Prostate gland (tissue), 2 donors: Measurements from ENCODE around the gene APOO. TPM values are rescaled to one million over a fixed set of nuclear protein-coding genes. Genes with fewer than 3 reads are reported as not detected.

Source experiments
- DNase-seq: peaks from one replicate; pipeline ENCODE4 v3.0.0-alpha.2; 2019; ENCODE audit warnings: low spot score
- H3K27ac ChIP-seq, 2 donors: fragments of 200-600 bp; sonication (generic); 2 replicates each; pipeline ENCODE4 v1.5.1; 2017 to 2019
- H3K27me3 ChIP-seq: fragments of 200-600 bp; sonication (generic); replicated peaks from 2 replicates; pipeline ENCODE4 v1.5.1; 2019; ENCODE audit not compliant: insufficient read depth
- H3K36me3 ChIP-seq, 2 donors: fragments of 200-600 bp; sonication (generic); 1 replicate in 1 of 2; 2 replicates in 1 of 2; pipeline versions ENCODE4 v1.5.1 to v1.8.1; 2017 to 2019
- H3K4me1 ChIP-seq: fragments of 200-600 bp; sonication (generic); replicated peaks from 2 replicates; pipeline ENCODE4 v1.5.1; 2019
- H3K4me3 ChIP-seq, 2 donors: fragments of 200-600 bp; sonication (generic); 2 replicates each; pipeline ENCODE4 v1.5.1; 2017 to 2019
- H3K9me3 ChIP-seq: fragments of 200-600 bp; sonication (generic); 2 replicates; pipeline ENCODE4 v1.5.1; 2017
- CTCF ChIP-seq, 4 experiments: fragments of 200-600 bp in 2 of 4; fragments of 450-650 bp in 2 of 4; sonication (generic) in 2 of 4; IDR thresholded peaks; 1 replicate in 3 of 4; 2 replicates in 1 of 4; pipeline ENCODE4 v1.5.1; 2016 to 2019; ENCODE audit warnings: antibody characterized with exemption in 4 of 4, mild to moderate bottlenecking in 2 of 4, moderate library complexity in 2 of 4
- POLR2A ChIP-seq: fragments of 450-650 bp; IDR thresholded peaks from one replicate; pipeline ENCODE4 v1.6.1; 2016; ENCODE audit warnings: antibody characterized with exemption, mild to moderate bottlenecking
- POLR2AphosphoS5 ChIP-seq: sonication (generic); formaldehyde crosslinking; IDR thresholded peaks from one replicate; pipeline ENCODE4 v1.6.1; 2017; ENCODE audit warnings: antibody characterized with exemption
- WGBS: methylation state at CpG from one replicate; pipeline ENCODE4 v1.1.5; 2018; 5-methylcytosine and 5-hydroxymethylcytosine counted together
- intact Hi-C: fragments of 100-400 bp; cut with DNase I; formaldehyde crosslinking; loops from one replicate; pipeline ENCODE4 v1.14.2; 2022
- total RNA-seq, 2 donors: library from RNA; depleted of rRNA; stranded (reverse); fragments of >200 nt; gene quantifications; one replicate each; pipeline ENCODE4 v1.1.0, GENCODE V29; 2016

APOO gene
- total RNA-seq, 2 donors from 2014 or later = 12.3 to 17.3 TPM

- DNase-seq = no peak
- TF ChIP-seq CTCF (IDR thresholded peaks at IDR 0.05) (no peak), POLR2A (no peak), POLR2AphosphoS5 (no peak)
- no peaks in the 10 kb centered on the region for H3K36me3 ChIP-seq
- H3K27ac ChIP-seq = no peak overlapping the region
- no peaks in the 10 kb centered on the region for H3K27me3 ChIP-seq
- H3K9me3 ChIP-seq = no peaks in the 10 kb centered on the region
- WGBS = 100% methylated on average over 4 of the region's 4 CpGs
- H3K4me1 ChIP-seq = no peaks in the 10 kb centered on the region
- intact Hi-C loops = loop anchor here (10.0 kb wide), 1 partner anchor 236 kb away; the partner anchor contains the start of gene KLHL15
- H3K4me3 ChIP-seq = no peak overlapping the region
Observed at GRCh38 chrX:23788946-23789345, 118.8 kb downstream of the APOO start.

GRCh38 chrX:23788521-23788920 is 119.2 kb downstream of the APOO start:
- no peak overlapping the region for H3K4me3 ChIP-seq

GRCh38 chrX:23787745-23788118 is 120.0 kb downstream of the APOO start:
- Histone ChIP-seq H3K36me3 (no peaks in the 10 kb centered on the region), H3K4me1 (no peaks in the 10 kb centered on the region), H3K27me3 (no peaks in the 10 kb centered on the region), H3K27ac (no peak overlapping the region), H3K9me3 (no peaks in the 10 kb centered on the region), H3K4me3 (no peak overlapping the region)
- intact Hi-C loops = loop anchor here (10.0 kb wide), 1 partner anchor 237 kb away; the partner anchor contains the start of gene KLHL15
- TF ChIP-seq POLR2A (no peak), CTCF (IDR thresholded peaks at IDR 0.05) (no peak)
- no peak for DNase-seq
- WGBS = 76% methylated on average over 2 of the region's 2 CpGs

More at GRCh38 chrX:23788521-23788920, 119.2 kb downstream of the APOO start:
- H3K27me3 ChIP-seq = no peaks in the 10 kb centered on the region
- intact Hi-C loops = loop anchor here (10.0 kb wide), 1 partner anchor 236 kb away; the partner anchor contains the start of gene KLHL15
- H3K4me1 ChIP-seq = no peaks in the 10 kb centered on the region
- TF ChIP-seq CTCF (IDR thresholded peaks at IDR 0.05) (no peak), POLR2A (no peak), POLR2AphosphoS5 (no peak)
- no peaks in the 10 kb centered on the region for H3K9me3 ChIP-seq
- no peaks in the 10 kb centered on the region for H3K36me3 ChIP-seq
- no peak overlapping the region for H3K27ac ChIP-seq
- DNase-seq = no peak

- intact Hi-C loops = loop anchor here (10.0 kb wide), 1 partner anchor 238 kb away; the partner anchor contains the start of gene KLHL15
- peak overlapping the region in 1 of 2 donors; percentile 94 for H3K27ac ChIP-seq
- TF ChIP-seq POLR2AphosphoS5 (no peak), POLR2A (no peak), CTCF (IDR thresholded peaks at IDR 0.05) (no peak)
- H3K36me3 ChIP-seq = no peaks in the 10 kb centered on the region
- DNase-seq = no peak
- no peak overlapping the region for H3K4me3 ChIP-seq
- no peaks in the 10 kb centered on the region for H3K27me3 ChIP-seq
- 68% methylated on average over 11 of the region's 11 CpGs for WGBS
- H3K4me1 ChIP-seq = no peaks in the 10 kb centered on the region
- H3K9me3 ChIP-seq = no peaks in the 10 kb centered on the region
Observed at GRCh38 chrX:23786268-23786815, 121.4 kb downstream of the APOO start.

GRCh38 chrX:23785580-23785979 is 122.2 kb downstream of the APOO start:
- TF ChIP-seq POLR2AphosphoS5 (no peak), POLR2A (no peak), CTCF (IDR thresholded peaks at IDR 0.05) (no peak)
- peak overlapping the region; percentile 94 to 95 for H3K27ac ChIP-seq
- H3K27me3 ChIP-seq = no peaks in the 10 kb centered on the region
- H3K4me3 ChIP-seq = peak overlapping the region; percentile 54 to 65
- no peak for DNase-seq
- H3K36me3 ChIP-seq = no peaks in the 10 kb centered on the region
- H3K9me3 ChIP-seq = no peaks in the 10 kb centered on the region
- WGBS = 35% methylated on average over 2 of the region's 2 CpGs
- H3K4me1 ChIP-seq = no peaks in the 10 kb centered on the region
- intact Hi-C loops = loop anchor here (10.0 kb wide), 1 partner anchor 239 kb away; the partner anchor contains the start of gene KLHL15
